Mammary epithelial cell (primary cell): Measurements from ENCODE around the gene SLC6A13.

Experiments
- CTCF ChIP-seq, 2 donors: IDR thresholded peaks in 1 of 2; conservative IDR thresholded peaks in 1 of 2; 2 replicates each; pipeline ENCODE4 v1.5.1; 2011 to 2012; ENCODE audit warnings: inconsistent platforms in 2 of 2, low read length in 2 of 2, mild to moderate bottlenecking in 2 of 2, control low read depth in 1 of 2, low read depth in 1 of 2; ENCODE audit not compliant: insufficient read depth in 1 of 2; ENCODE audit errors: extremely low read depth in 1 of 2
- EZH2 ChIP-seq: IDR thresholded peaks from 2 replicates; pipeline ENCODE4 v1.6.1; 2012; ENCODE audit warnings: low read length, inconsistent platforms, borderline replicate concordance

GRCh38 chr12:293199-293598 is 30.6 kb upstream of the SLC6A13 start:
- TF ChIP-seq CTCF (conservative IDR thresholded peaks at IDR 0.05 in 1 of 2, IDR thresholded peaks at IDR 0.05 in 1 of 2; ENCODE audit: extremely low read depth in 1 of 2, insufficient read depth in 1 of 2, low read depth in 1 of 2, low read length in 2 of 2) (no peak), EZH2 (no peak)
